ENCODE measurements around the gene GZMM. TPM values are rescaled to one million over a fixed set of nuclear protein-coding genes. Genes with fewer than 3 reads are reported as not detected.

GZMM gene
- total RNA-seq, 1 donor from 2014 or later, result not detected

DNA sequence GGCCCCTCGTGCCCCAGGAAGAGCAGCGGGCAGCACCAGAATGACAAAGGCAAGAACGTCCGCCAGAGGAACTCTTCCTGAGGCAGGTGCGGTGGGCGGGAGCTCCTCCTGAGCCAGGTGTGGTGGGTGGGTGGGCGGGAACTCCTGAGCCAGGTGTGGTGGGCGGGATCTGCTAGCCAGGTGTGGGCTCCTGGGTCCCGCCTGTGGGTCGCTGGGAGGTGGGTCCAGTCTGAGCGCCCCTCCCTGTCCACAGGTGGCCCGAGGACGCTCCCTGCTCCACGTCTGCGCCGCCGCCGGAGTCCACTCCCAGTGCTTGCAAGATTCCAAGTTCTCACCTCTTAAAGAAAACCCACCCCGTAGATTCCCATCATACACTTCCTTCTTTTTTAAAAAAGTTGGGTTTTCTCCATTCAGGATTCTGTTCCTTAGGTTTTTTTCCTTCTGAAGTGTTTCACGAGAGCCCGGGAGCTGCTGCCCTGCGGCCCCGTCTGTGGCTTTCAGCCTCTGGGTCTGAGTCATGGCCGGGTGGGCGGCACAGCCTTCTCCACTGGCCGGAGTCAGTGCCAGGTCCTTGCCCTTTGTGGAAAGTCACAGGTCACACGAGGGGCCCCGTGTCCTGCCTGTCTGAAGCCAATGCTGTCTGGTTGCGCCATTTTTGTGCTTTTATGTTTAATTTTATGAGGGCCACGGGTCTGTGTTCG lies 38.8 kb downstream of the GZMM start:
- DNase-seq (ENCODE audit: low spot score), result no peak
- TF ChIP-seq EZH2phosphoT487 (IDR thresholded peaks at IDR 0.05) (no peak), EZH2 (IDR thresholded peaks at IDR 0.05) (no peak)
- TF ChIP-seq, protein P1, sequence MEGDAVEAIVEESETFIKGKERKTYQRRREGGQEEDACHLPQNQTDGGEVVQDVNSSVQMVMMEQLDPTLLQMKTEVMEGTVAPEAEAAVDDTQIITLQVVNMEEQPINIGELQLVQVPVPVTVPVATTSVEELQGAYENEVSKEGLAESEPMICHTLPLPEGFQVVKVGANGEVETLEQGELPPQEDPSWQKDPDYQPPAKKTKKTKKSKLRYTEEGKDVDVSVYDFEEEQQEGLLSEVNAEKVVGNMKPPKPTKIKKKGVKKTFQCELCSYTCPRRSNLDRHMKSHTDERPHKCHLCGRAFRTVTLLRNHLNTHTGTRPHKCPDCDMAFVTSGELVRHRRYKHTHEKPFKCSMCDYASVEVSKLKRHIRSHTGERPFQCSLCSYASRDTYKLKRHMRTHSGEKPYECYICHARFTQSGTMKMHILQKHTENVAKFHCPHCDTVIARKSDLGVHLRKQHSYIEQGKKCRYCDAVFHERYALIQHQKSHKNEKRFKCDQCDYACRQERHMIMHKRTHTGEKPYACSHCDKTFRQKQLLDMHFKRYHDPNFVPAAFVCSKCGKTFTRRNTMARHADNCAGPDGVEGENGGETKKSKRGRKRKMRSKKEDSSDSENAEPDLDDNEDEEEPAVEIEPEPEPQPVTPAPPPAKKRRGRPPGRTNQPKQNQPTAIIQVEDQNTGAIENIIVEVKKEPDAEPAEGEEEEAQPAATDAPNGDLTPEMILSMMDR (IDR thresholded peaks at IDR 0.05), result no peak
- Histone ChIP-seq H2AFZ (replicated peaks) (no peak overlapping the region), H3K4me1 (no peaks in the 10 kb centered on the region), H3K36me3 (no peaks in the 10 kb centered on the region), H3K27me3 (peaks cover 6% of the 10 kb centered on the region), H3F3A (ENCODE audit: low read depth) (peaks cover 27% of the 10 kb centered on the region), H4K20me1 (ENCODE audit: low read depth) (peaks cover 89% of the 10 kb centered on the region), H3K27ac (no peak overlapping the region), H3K79me2 (ENCODE audit: low read depth) (peaks cover 30% of the 10 kb centered on the region), H3K9me3 (ENCODE audit: low read depth) (no peaks in the 10 kb centered on the region), H3K4me3 (no peak overlapping the region), H3K9ac (no peak overlapping the region), H3K4me2 (no peak overlapping the region)
- Mint-ChIP-seq H3K36me3 (peaks cover 2% of the 10 kb centered on the region), H3K27ac (no peak overlapping the region), H3K9me3 (peaks cover 2% of the 10 kb centered on the region), H3K27me3 (ENCODE audit: insufficient read depth, low read depth) (peaks cover 7% of the 10 kb centered on the region), H3K4me3 (no peak overlapping the region), H3K4me1 (peaks cover 7% of the 10 kb centered on the region)

GRCh38 chr19:583198-583967 lies 39.5 kb downstream of the GZMM start:
- DNase-seq (ENCODE audit: low spot score), result no peak
- TF ChIP-seq EZH2 (IDR thresholded peaks at IDR 0.05) (no peak), EZH2phosphoT487 (IDR thresholded peaks at IDR 0.05) (no peak)
- TF ChIP-seq, protein P1 (IDR thresholded peaks at IDR 0.05), result no peak
- H3K27me3 Mint-ChIP-seq (ENCODE audit: insufficient read depth, low read depth), result peaks cover 13% of the 10 kb centered on the region
- Histone ChIP-seq H3K9ac (no peak overlapping the region), H3K9me3 (ENCODE audit: low read depth) (no peaks in the 10 kb centered on the region), H3K27me3 (peaks cover 13% of the 10 kb centered on the region), H3K27ac (peak overlapping the region; percentile 81), H3F3A (ENCODE audit: low read depth) (peaks cover 33% of the 10 kb centered on the region), H2AFZ (replicated peaks) (no peak overlapping the region), H3K36me3 (no peaks in the 10 kb centered on the region), H3K4me3 (no peak overlapping the region), H4K20me1 (ENCODE audit: low read depth) (peaks cover 89% of the 10 kb centered on the region), H3K79me2 (ENCODE audit: low read depth) (peaks cover 23% of the 10 kb centered on the region), H3K4me1 (no peaks in the 10 kb centered on the region), H3K4me2 (no peak overlapping the region)
- H3K4me1 Mint-ChIP-seq, result peaks cover 7% of the 10 kb centered on the region
- peaks cover 2% of the 10 kb centered on the region for H3K9me3 Mint-ChIP-seq
- no peaks in the 10 kb centered on the region for H3K36me3 Mint-ChIP-seq
- H3K4me3 Mint-ChIP-seq, result no peak overlapping the region
- no peak overlapping the region for H3K27ac Mint-ChIP-seq

GRCh38 chr19:583968-584239 lies 40.1 kb downstream of the GZMM start:
- H3K4me1 Mint-ChIP-seq, result peaks cover 7% of the 10 kb centered on the region
- TF ChIP-seq EZH2 (IDR thresholded peaks at IDR 0.05) (no peak), EZH2phosphoT487 (IDR thresholded peaks at IDR 0.05) (no peak)
- TF ChIP-seq, protein P1 (IDR thresholded peaks at IDR 0.05), result no peak
- H3K9me3 Mint-ChIP-seq, result peaks cover 2% of the 10 kb centered on the region
- Histone ChIP-seq H3K27me3 (peaks cover 18% of the 10 kb centered on the region), H3K4me1 (no peaks in the 10 kb centered on the region), H3K79me2 (ENCODE audit: low read depth) (peaks cover 18% of the 10 kb centered on the region), H3K4me3 (no peak overlapping the region), H3F3A (ENCODE audit: low read depth) (peaks cover 38% of the 10 kb centered on the region), H3K9me3 (ENCODE audit: low read depth) (no peaks in the 10 kb centered on the region), H3K9ac (no peak overlapping the region), H2AFZ (replicated peaks) (no peak overlapping the region), H3K27ac (peak overlapping the region; percentile 81), H3K4me2 (no peak overlapping the region), H3K36me3 (no peaks in the 10 kb centered on the region), H4K20me1 (ENCODE audit: low read depth) (peaks cover 89% of the 10 kb centered on the region)
- peaks cover 13% of the 10 kb centered on the region for H3K27me3 Mint-ChIP-seq (ENCODE audit: insufficient read depth, low read depth)
- no peak overlapping the region for H3K27ac Mint-ChIP-seq
- DNase-seq (ENCODE audit: low spot score), result no peak
- no peaks in the 10 kb centered on the region for H3K36me3 Mint-ChIP-seq
- H3K4me3 Mint-ChIP-seq, result peak overlapping the region; percentile 72

Measured in neural progenitor cell (in vitro differentiated cells).